ENCODE measurements around the gene HMG20B. TPM values are rescaled to one million over a fixed set of nuclear protein-coding genes. Genes with fewer than 3 reads are reported as not detected.

The HMG20B gene
- total and polyA plus RNA-seq, 7 donors: 61.3 to 148 (median 105) TPM

- Histone ChIP-seq H3K36me3 (peaks cover 0 to 16% (median 3%) of the 10 kb centered on the region in 4 donors), H3K4me3 (no peak overlapping the region), H3K27me3 (no peaks in the 10 kb centered on the region), H3K27ac (no peak overlapping the region), H3K4me1 (no peaks in the 10 kb centered on the region), H3K9me3 (no peaks in the 10 kb centered on the region)
- intact Hi-C loops (cut with DNase I): no loop called here
- TF ChIP-seq POLR2A (IDR thresholded peaks at IDR 0.05) (no peak), POLR2AphosphoS5 (IDR thresholded peaks at IDR 0.05) (no peak), EP300 (IDR thresholded peaks at IDR 0.05) (no peak), CTCF (IDR thresholded peaks at IDR 0.05) (no peak)
- no peak for DNase-seq
- 90 to 91% methylated on average over 36 of the region's 36 CpGs for WGBS, 2 donors
Observed at GRCh38 chr19:3547767-3548282, 24.9 kb upstream of the HMG20B start.

DNA sequence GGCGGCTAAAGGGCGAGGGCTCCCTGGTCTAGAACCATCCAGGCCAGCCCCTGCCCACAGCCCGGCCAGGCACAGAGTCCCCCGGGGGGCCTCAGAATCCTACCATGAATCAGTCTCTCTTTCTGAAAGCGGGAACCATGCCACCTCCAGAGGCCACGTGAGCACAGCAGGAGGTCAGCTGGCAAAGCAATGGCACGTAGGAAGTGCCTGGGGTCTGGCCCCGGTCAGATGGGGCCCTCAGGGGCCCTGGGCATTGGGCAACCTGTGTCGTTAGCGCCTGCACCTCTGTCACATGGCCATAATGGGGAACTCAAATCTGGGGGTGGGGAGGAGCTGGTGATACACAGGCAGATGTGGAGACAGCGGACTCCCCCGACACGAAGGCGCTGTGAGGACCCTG, 24.1 kb upstream of the HMG20B start:
- Histone ChIP-seq H3K27me3 (no peaks in the 10 kb centered on the region), H3K9me3 (no peaks in the 10 kb centered on the region), H3K27ac (no peak overlapping the region), H3K36me3 (peaks cover 0 to 11% (median 3%) of the 10 kb centered on the region in 4 donors), H3K4me3 (no peak overlapping the region), H3K4me1 (no peaks in the 10 kb centered on the region)
- 86 to 89% methylated on average over 14 of the region's 14 CpGs for WGBS, 2 donors
- intact Hi-C loops (cut with DNase I): no loop called here
- DNase-seq: no peak
- TF ChIP-seq EP300 (IDR thresholded peaks at IDR 0.05) (no peak), POLR2AphosphoS5 (IDR thresholded peaks at IDR 0.05) (no peak), POLR2A (IDR thresholded peaks at IDR 0.05) (no peak), CTCF (IDR thresholded peaks at IDR 0.05) (no peak)

- intact Hi-C loops (cut with DNase I): no loop called here
- DNase-seq: no peak
- Histone ChIP-seq H3K9me3 (no peaks in the 10 kb centered on the region), H3K27ac (no peak overlapping the region), H3K27me3 (no peaks in the 10 kb centered on the region), H3K4me3 (no peak overlapping the region), H3K36me3 (peaks cover 0 to 7% (median 3%) of the 10 kb centered on the region in 4 donors), H3K4me1 (peaks cover 0 to 3% (median under 1%) of the 10 kb centered on the region in 4 donors)
- 90 to 92% methylated on average over 10 of the region's 10 CpGs for WGBS, 2 donors
- no peak for TF ChIP-seq POLR2A (IDR thresholded peaks at IDR 0.05)
- TF ChIP-seq POLR2AphosphoS5 (IDR thresholded peaks at IDR 0.05): no peak
- no peak for TF ChIP-seq EP300 (IDR thresholded peaks at IDR 0.05)
- no peak for TF ChIP-seq CTCF (IDR thresholded peaks at IDR 0.05)
Observed at GRCh38 chr19:3549816-3550215, 22.9 kb upstream of the HMG20B start.

- Histone ChIP-seq H3K4me1 (peaks cover 0 to 16% (median 12%) of the 10 kb centered on the region in 4 donors), H3K27ac (no peak overlapping the region), H3K9me3 (no peaks in the 10 kb centered on the region), H3K4me3 (no peak overlapping the region), H3K27me3 (no peaks in the 10 kb centered on the region), H3K36me3 (peaks cover 0 to 7% (median under 1%) of the 10 kb centered on the region in 4 donors)
- intact Hi-C loops (cut with DNase I): no loop called here
- WGBS, 2 donors: 93 to 94% methylated on average over 34 of the region's 34 CpGs
- DNase-seq: no peak
- TF ChIP-seq POLR2A (IDR thresholded peaks at IDR 0.05) (no peak), CTCF (IDR thresholded peaks at IDR 0.05) (no peak), POLR2AphosphoS5 (IDR thresholded peaks at IDR 0.05) (no peak), EP300 (IDR thresholded peaks at IDR 0.05) (no peak)
Observed at GRCh38 chr19:3550947-3551791, 21.6 kb upstream of the HMG20B start.
